HG03066 (cell line): Measurements from ENCODE around the gene NRP2.
A peak's percentile ranks its signal among the peaks of the same experiment; 100 is the strongest.

ENCODE experiments used
- ATAC-seq: cut with Tn5 transposase; IDR thresholded peaks from one replicate; pipeline ENCODE4 v1.9.1; 2021; ENCODE audit warnings: low read depth; ENCODE audit not compliant: unreplicated experiment

Gene NRP2

GRCh38 chr2:205685314-205686055, 3.2 kb downstream of the NRP2 start:
- ATAC-seq: no peak

GRCh38 chr2:205686056-205686782, 3.9 kb downstream of the NRP2 start:
- no peak for ATAC-seq

- no peak for ATAC-seq
These were observed 4.7 kb downstream of the NRP2 start for GRCh38 chr2:205686783-205687640.

GRCh38 chr2:205687641-205687956, 5.3 kb downstream of the NRP2 start:
- ATAC-seq: no peak

GRCh38 chr2:205688417-205689200, 6.3 kb downstream of the NRP2 start:
- no peak for ATAC-seq

- no peak for ATAC-seq
These were observed 7.5 kb downstream of the NRP2 start for GRCh38 chr2:205689820-205690219.

GRCh38 chr2:205692104-205692503, 9.8 kb downstream of the NRP2 start:
- ATAC-seq: no peak

- ATAC-seq: no peak
These were observed 12.0 kb downstream of the NRP2 start for GRCh38 chr2:205694256-205694655.

GRCh38 chr2:205695460-205695991, 13.2 kb downstream of the NRP2 start:
- ATAC-seq: no peak

GRCh38 chr2:205696331-205696926, 14.1 kb downstream of the NRP2 start:
- ATAC-seq: no peak

GRCh38 chr2:205696927-205697441, 14.7 kb downstream of the NRP2 start:
- ATAC-seq: no peak

- no peak for ATAC-seq
These were observed 16.3 kb downstream of the NRP2 start for GRCh38 chr2:205698286-205699268.

GRCh38 chr2:205699515-205700289, 17.4 kb downstream of the NRP2 start:
- no peak for ATAC-seq

GRCh38 chr2:205700331-205701132, 18.2 kb downstream of the NRP2 start:
- ATAC-seq: peak; percentile 62

- ATAC-seq: no peak
These were observed 19.2 kb downstream of the NRP2 start for GRCh38 chr2:205701509-205701908.

- ATAC-seq: no peak
These were observed 20.3 kb downstream of the NRP2 start for GRCh38 chr2:205702576-205702975.
